ENCODE results near the gene GNG7. TPM values are rescaled to one million over a fixed set of nuclear protein-coding genes. Genes with fewer than 3 reads are reported as not detected.
A peak's percentile ranks its signal among the peaks of the same experiment; 100 is the strongest.

GNG7 gene
- total RNA-seq, 8 experiments from 2014 or later: 0.20 to 8.1 (median 1.2) TPM

GRCh38 chr19:2556221-2557092 is 146.0 kb downstream of the GNG7 start:
- no peak overlapping the region for H3K4me3 ChIP-seq
- 64 to 100% (median 80%) methylated on average over 3 to 20 of the region's 37 CpGs; no CpG with 5 or more reads in 5 of the 10 experiments for WGBS, 10 experiments
- peaks cover 2 to 11% of the 10 kb centered on the region in 2 donors for H3K4me1 ChIP-seq (replicated peaks in 1 of 2)
- peak in 5 of 8 experiments; percentile 48 to 96 (median 90) for ATAC-seq (replicated peaks in 6 of 8)
- no peak overlapping the region for H3K27ac ChIP-seq
- in situ Hi-C loops (cut with MboI; ENCODE audit: low pct_unique_long_range_greater_than_20kb in 2 of 9, low sequenced_read_pairs in 9 of 9, unreplicated experiment in 9 of 9): no loop called here

DNA sequence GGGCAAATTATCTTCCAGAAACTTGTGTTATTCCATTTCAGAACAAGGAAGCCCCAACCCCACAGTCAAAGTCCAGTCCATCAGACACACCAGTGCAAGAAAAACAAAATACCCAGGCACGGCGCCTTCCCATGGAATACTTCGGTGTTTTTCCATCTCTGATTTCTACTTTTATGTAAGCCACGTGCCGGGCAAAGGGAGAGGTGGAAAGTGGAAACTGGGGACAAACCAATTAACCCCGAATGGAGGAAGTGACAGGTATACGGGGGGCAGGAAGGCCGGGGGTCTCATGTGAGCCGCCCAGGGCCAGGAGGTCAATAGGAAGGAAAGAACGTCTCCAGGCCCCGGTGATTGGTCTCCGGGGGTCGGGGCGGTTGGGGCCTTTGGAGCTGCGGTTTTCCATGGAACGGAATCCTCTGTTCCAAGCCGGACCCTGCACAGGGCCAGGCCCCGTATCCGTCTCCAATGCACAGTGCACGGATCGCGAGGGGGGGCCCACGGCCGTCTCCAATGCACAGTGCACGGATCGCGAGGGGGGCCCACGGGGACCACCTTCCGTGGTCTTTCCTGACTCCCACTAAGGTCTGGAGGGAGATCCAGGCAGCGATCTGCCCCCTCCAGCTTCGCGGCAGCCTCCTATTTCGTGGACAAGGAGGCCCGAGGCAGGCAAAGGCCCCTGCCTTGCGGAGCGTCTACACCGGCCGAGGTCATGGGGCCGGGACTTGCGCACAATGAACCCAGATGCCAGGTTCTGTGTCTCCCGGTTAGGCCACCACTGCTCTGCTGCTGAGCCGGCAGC is 146.9 kb downstream of the GNG7 start:
- ATAC-seq (replicated peaks in 6 of 8): peak in 2 of 8 experiments; percentile 6 to 12
- Histone ChIP-seq H3K4me3 (no peak overlapping the region), H3K27ac (peak overlapping the region in 1 of 2 donors; percentile 13), H3K4me1 (replicated peaks in 1 of 2) (peaks cover 6 to 11% of the 10 kb centered on the region in 2 donors)
- in situ Hi-C loops (cut with MboI; ENCODE audit: low pct_unique_long_range_greater_than_20kb in 2 of 9, low sequenced_read_pairs in 9 of 9, unreplicated experiment in 9 of 9): no loop called here
- WGBS, 10 experiments: 73 to 93% (median 88%) methylated on average over 3 to 17 of the region's 42 CpGs; no CpG with 5 or more reads in 4 of the 10 experiments

DNA sequence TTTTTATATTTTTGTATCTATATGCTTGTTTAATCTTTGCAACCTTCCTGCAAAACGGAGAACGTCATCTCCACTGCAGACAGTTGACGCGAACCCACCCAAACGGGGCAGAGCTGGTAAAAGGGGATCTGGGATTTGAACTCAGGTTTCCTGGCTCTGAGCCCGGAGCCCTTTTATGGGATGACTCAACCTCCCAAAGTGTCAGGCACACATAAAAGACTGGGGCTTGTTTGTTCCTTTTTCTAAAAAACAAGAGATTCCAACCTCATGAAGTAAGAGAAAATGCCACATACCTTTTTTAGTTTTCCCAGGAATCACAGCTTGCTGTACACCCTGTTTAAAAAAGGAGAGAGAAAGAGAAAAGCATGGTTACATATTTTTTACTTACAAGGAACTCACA is 147.6 kb downstream of the GNG7 start:
- 20 to 95% (median 75%) methylated on average over 1 to 6 of the region's 6 CpGs; no CpG with 5 or more reads in 1 of the 10 experiments for WGBS, 10 experiments
- H3K4me3 ChIP-seq: no peak overlapping the region
- in situ Hi-C loops (cut with MboI; ENCODE audit: low pct_unique_long_range_greater_than_20kb in 2 of 9, low sequenced_read_pairs in 9 of 9, unreplicated experiment in 9 of 9): no loop called here
- H3K27ac ChIP-seq: no peak overlapping the region
- ATAC-seq (replicated peaks in 6 of 8): no peak
- peaks cover 6 to 11% of the 10 kb centered on the region in 2 donors for H3K4me1 ChIP-seq (replicated peaks in 1 of 2)

GRCh38 chr19:2553510-2553909 is 149.0 kb downstream of the GNG7 start:
- Histone ChIP-seq H3K4me1 (replicated peaks in 1 of 2) (peaks cover 6 to 11% of the 10 kb centered on the region in 2 donors), H3K4me3 (no peak overlapping the region), H3K27ac (no peak overlapping the region)
- ATAC-seq (replicated peaks in 6 of 8): no peak
- 33 to 100% (median 78%) methylated on average over 1 to 4 of the region's 4 CpGs; no CpG with 5 or more reads in 1 of the 10 experiments for WGBS, 10 experiments
- in situ Hi-C loops (cut with MboI; ENCODE audit: low pct_unique_long_range_greater_than_20kb in 2 of 9, low sequenced_read_pairs in 9 of 9, unreplicated experiment in 9 of 9): no loop called here

DNA sequence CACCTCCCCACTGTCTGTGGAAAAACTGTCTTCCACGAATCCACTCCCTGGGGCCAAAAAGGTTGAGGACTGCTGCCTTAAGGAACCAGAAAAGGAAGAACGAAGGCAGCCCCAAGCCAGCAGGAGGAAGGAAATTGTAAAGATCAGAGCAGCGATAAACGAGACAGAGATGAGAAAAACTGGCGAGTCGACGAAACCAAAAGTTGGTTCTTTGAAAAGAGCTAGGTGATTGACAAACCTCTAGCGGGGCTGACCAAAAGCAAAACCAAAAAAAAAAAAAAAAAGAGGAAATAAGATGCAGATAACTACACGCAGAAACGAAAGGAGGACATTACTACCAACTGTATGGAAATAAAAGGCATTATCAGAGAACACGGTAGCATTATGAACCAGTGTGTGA is 149.6 kb downstream of the GNG7 start:
- no peak for ATAC-seq (replicated peaks in 6 of 8)
- in situ Hi-C loops (cut with MboI; ENCODE audit: low pct_unique_long_range_greater_than_20kb in 2 of 9, low sequenced_read_pairs in 9 of 9, unreplicated experiment in 9 of 9): no loop called here
- no peak overlapping the region for H3K27ac ChIP-seq

DNA sequence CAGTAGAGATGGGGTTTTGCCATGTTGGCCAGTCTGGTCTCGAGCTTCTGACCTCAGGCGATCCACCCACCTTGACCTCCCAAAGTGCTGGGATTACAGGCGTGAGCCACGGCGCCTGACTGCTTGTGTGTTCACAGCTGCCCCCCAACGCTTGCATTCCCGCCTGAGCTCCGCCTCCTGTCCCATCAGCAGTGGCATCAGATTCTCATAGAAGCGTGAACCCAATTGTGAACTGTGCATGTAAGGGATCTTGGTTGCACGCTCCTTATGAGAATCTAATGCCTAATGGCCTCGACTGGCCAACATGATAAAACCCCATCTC is 150.7 kb downstream of the GNG7 start:
- H3K4me1 ChIP-seq (replicated peaks in 1 of 2): peaks cover 6 to 18% of the 10 kb centered on the region in 2 donors
- H3K4me3 ChIP-seq: no peak overlapping the region
- H3K27ac ChIP-seq: no peak overlapping the region
- ATAC-seq (replicated peaks in 6 of 8): no peak
- WGBS, 10 experiments: 73 to 100% (median 94%) methylated on average over 1 to 11 of the region's 11 CpGs; no CpG with 5 or more reads in 3 of the 10 experiments
- in situ Hi-C loops (cut with MboI; ENCODE audit: low pct_unique_long_range_greater_than_20kb in 2 of 9, low sequenced_read_pairs in 9 of 9, unreplicated experiment in 9 of 9): no loop called here

More for the DNA sequence above, 149.6 kb downstream of the GNG7 start:
- peaks cover 6 to 11% of the 10 kb centered on the region in 2 donors for H3K4me1 ChIP-seq (replicated peaks in 1 of 2)
- H3K4me3 ChIP-seq: no peak overlapping the region
- 3 to 90% (median 66%) methylated on average over 3 to 11 of the region's 11 CpGs; no CpG with 5 or more reads in 2 of the 10 experiments for WGBS, 10 experiments

DNA sequence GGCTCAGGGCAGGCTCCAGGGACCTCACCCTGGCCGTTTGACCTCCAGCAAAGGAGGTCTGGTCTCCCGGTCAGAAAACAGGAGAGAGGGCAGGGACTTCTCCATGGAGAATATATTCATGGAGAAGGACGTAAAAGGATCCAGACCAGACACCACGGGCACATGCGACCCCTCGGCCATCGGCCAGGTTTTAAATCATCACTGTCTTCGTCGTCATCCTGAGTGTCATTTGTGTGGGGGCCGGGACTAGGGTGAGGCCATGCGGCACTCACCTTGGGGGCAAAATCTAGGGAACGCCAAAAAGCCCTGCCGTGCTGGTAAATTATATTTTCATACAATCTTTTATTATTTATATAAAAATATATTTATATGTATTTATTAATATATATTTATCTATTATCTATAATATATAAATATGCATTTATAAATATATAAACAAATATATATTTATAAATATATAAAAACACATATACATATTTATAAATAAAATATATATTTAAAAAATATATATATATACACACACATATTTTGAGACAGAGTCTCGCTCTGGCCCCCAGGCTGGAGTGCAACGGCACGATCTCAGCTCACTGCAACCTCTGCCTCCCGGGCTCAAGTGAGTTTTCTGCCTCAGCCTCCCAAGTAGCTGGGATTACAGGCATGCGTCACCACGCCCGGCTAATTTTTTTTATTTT is 151.2 kb downstream of the GNG7 start:
- no peak for ATAC-seq (replicated peaks in 6 of 8)

GRCh38 chr19:2550431-2551171 is 151.9 kb downstream of the GNG7 start:
- Histone ChIP-seq H3K27ac (no peak overlapping the region), H3K4me3 (no peak overlapping the region), H3K4me1 (replicated peaks in 1 of 2) (peaks cover 15 to 16% of the 10 kb centered on the region in 2 donors)
- peak in 1 of 8 experiments; percentile 52 for ATAC-seq (replicated peaks in 6 of 8)
- 56 to 100% (median 92%) methylated on average over 1 to 3 of the region's 21 CpGs; no CpG with 5 or more reads in 4 of the 10 experiments for WGBS, 10 experiments
- in situ Hi-C loops (cut with MboI; ENCODE audit: low pct_unique_long_range_greater_than_20kb in 2 of 9, low sequenced_read_pairs in 9 of 9, unreplicated experiment in 9 of 9): no loop called here

More for the DNA sequence above, 151.2 kb downstream of the GNG7 start:
- WGBS, 10 experiments: 73 to 100% (median 90%) methylated on average over 1 to 14 of the region's 20 CpGs; no CpG with 5 or more reads in 1 of the 10 experiments
- H3K4me3 ChIP-seq: no peak overlapping the region
- H3K27ac ChIP-seq: no peak overlapping the region
- in situ Hi-C loops (cut with MboI; ENCODE audit: low pct_unique_long_range_greater_than_20kb in 2 of 9, low sequenced_read_pairs in 9 of 9, unreplicated experiment in 9 of 9): no loop called here
- peaks cover 9 to 16% of the 10 kb centered on the region in 2 donors for H3K4me1 ChIP-seq (replicated peaks in 1 of 2)

DNA sequence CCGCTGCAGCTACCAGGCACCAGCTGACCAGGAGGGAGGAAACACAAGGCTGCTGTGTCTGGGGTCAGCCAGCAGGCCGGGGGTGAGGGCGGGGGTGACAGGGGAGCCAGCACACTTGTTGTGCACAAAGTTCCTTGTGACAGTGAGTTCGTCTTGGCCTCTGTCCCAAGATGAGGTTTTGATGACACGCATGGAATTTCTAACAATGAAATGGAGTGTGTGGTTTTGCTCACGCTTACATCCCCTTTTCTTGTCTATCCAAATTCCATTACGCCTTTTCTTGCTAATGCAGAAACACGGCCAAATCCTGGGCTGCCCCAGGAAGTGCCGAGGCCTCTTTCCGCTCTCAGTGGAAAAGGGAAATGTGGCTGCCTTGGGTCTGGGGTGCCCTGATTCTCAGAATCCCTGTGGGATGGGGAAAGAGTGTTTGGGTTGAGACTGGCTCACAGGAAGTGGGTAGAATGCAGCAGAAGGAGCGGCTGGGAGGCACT is 152.7 kb downstream of the GNG7 start:
- peaks cover 15 to 25% of the 10 kb centered on the region in 2 donors for H3K4me1 ChIP-seq (replicated peaks in 1 of 2)
- in situ Hi-C loops (cut with MboI; ENCODE audit: low pct_unique_long_range_greater_than_20kb in 2 of 9, low sequenced_read_pairs in 9 of 9, unreplicated experiment in 9 of 9): no loop called here
- peak in 2 of 8 experiments; percentile 71 to 75 for ATAC-seq (replicated peaks in 6 of 8)
- H3K4me3 ChIP-seq: no peak overlapping the region
- WGBS, 10 experiments: 20 to 92% (median 72%) methylated on average over 1 to 7 of the region's 11 CpGs; no CpG with 5 or more reads in 6 of the 10 experiments
- no peak overlapping the region for H3K27ac ChIP-seq

DNA sequence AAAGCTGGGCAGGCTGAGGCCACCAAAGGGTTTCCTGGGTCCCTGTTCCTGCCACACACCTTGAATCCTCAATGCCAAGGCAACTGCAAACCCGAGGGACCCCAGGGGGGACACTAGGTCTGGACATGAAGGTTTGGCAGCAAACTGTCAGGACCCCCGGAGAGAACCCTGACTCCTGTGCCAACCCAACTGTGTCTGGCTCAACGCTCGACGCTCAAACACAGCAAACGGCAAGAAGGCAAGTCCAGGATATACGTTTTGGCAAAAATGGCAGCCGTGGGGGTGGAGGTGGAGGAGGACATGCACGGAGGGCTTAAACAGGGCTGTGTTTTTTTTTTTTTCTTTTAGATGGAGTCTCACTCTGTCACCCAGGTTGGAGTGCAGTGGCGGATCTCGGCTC is 153.5 kb downstream of the GNG7 start:
- in situ Hi-C loops (cut with MboI; ENCODE audit: low pct_unique_long_range_greater_than_20kb in 2 of 9, low sequenced_read_pairs in 9 of 9, unreplicated experiment in 9 of 9): no loop called here
- Histone ChIP-seq H3K4me3 (no peak overlapping the region), H3K4me1 (replicated peaks in 1 of 2) (peaks cover 16 to 31% of the 10 kb centered on the region in 2 donors), H3K27ac (no peak overlapping the region)
- ATAC-seq (replicated peaks in 6 of 8): no peak
- WGBS, 10 experiments: 82 to 100% (median 95%) methylated on average over 1 to 9 of the region's 11 CpGs; no CpG with 5 or more reads in 2 of the 10 experiments

DNA sequence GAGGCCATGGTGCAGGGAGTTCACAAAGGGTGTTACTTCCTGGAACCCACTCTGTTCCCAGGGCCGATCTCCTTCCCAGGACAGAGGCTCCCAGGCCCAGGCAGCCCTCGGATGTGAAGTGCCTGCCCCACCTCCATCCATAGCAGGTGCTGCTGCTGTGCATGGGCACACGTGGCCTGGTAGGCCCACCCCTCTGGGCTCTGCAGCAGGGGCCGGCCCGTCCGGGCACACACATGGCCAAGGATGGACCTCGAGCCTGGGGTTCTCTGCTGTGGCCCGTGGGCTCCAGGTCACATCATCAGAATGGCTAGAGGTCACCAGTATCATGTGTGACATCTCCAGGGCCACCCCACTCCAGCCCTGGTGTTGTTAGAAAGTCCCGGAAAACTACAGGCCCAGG is 154.8 kb downstream of the GNG7 start:
- Histone ChIP-seq H3K4me1 (replicated peaks in 1 of 2) (peaks cover 28 to 42% of the 10 kb centered on the region in 2 donors), H3K4me3 (no peak overlapping the region), H3K27ac (no peak overlapping the region)
- in situ Hi-C loops (cut with MboI; ENCODE audit: low pct_unique_long_range_greater_than_20kb in 2 of 9, low sequenced_read_pairs in 9 of 9, unreplicated experiment in 9 of 9): no loop called here
- no peak for ATAC-seq (replicated peaks in 6 of 8)
- WGBS, 10 experiments: 20 to 100% (median 100%) methylated on average over 1 to 6 of the region's 9 CpGs; no CpG with 5 or more reads in 3 of the 10 experiments
